22Rv1 (cell line): ENCODE measurements around the gene NEUROD1.

Experiments used
- H3K27ac ChIP-seq: fragments of 450-650 bp; 2 replicates; pipeline ENCODE4 v1.5.1; 2017
- ZFX ChIP-seq: fragments of 450-650 bp; IDR thresholded peaks from 2 replicates; pipeline ENCODE4 v1.6.1; 2017; ENCODE audit warnings: antibody characterized with exemption, borderline replicate concordance
- TF ChIP-seq, protein P1 (sequence below): fragments of 450-650 bp; IDR thresholded peaks from 2 replicates; pipeline ENCODE4 v1.5.1; 2017; ENCODE audit warnings: mild to moderate bottlenecking

The NEUROD1 gene

GRCh38 chr2:181697571-181697970 is 17.3 kb upstream of the NEUROD1 start:
- TF ChIP-seq ZFX = no peak
- TF ChIP-seq, protein P1, sequence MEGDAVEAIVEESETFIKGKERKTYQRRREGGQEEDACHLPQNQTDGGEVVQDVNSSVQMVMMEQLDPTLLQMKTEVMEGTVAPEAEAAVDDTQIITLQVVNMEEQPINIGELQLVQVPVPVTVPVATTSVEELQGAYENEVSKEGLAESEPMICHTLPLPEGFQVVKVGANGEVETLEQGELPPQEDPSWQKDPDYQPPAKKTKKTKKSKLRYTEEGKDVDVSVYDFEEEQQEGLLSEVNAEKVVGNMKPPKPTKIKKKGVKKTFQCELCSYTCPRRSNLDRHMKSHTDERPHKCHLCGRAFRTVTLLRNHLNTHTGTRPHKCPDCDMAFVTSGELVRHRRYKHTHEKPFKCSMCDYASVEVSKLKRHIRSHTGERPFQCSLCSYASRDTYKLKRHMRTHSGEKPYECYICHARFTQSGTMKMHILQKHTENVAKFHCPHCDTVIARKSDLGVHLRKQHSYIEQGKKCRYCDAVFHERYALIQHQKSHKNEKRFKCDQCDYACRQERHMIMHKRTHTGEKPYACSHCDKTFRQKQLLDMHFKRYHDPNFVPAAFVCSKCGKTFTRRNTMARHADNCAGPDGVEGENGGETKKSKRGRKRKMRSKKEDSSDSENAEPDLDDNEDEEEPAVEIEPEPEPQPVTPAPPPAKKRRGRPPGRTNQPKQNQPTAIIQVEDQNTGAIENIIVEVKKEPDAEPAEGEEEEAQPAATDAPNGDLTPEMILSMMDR = no peak

DNA sequence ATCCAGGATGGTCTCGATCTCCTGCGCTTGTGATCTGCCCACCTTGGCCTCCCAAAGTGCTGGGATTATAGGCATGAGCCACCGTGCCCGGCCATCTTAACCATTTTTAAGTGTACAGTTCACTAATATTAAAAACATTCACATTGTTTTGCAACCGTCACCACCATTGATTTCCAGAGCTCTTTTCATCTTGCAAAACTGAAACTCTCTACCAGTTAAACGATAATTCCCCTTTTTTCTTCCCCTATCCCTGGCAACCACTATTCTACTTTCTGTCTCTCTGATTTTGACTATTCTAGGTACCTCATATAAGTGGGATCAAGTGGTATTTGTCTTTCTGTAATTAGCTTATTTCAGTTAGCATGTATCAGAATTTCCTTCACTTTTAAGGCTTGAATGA is 16.8 kb upstream of the NEUROD1 start:
- H3K27ac ChIP-seq = no peak overlapping the region
- TF ChIP-seq ZFX = no peak

More at GRCh38 chr2:181697571-181697970, 17.3 kb upstream of the NEUROD1 start:
- no peak overlapping the region for H3K27ac ChIP-seq

- TF ChIP-seq, protein P1 = no peak
- TF ChIP-seq ZFX = no peak
- H3K27ac ChIP-seq = no peak overlapping the region
Measured at GRCh38 chr2:181694271-181694670, 14.0 kb upstream of the NEUROD1 start.

GRCh38 chr2:181690860-181691259 is 10.5 kb upstream of the NEUROD1 start:
- TF ChIP-seq ZFX = no peak
- TF ChIP-seq, protein P1 = no peak
- no peak overlapping the region for H3K27ac ChIP-seq

GRCh38 chr2:181686576-181687185 is 6.4 kb upstream of the NEUROD1 start:
- no peak for TF ChIP-seq ZFX
- TF ChIP-seq, protein P1 = no peak
- H3K27ac ChIP-seq = no peak overlapping the region

DNA sequence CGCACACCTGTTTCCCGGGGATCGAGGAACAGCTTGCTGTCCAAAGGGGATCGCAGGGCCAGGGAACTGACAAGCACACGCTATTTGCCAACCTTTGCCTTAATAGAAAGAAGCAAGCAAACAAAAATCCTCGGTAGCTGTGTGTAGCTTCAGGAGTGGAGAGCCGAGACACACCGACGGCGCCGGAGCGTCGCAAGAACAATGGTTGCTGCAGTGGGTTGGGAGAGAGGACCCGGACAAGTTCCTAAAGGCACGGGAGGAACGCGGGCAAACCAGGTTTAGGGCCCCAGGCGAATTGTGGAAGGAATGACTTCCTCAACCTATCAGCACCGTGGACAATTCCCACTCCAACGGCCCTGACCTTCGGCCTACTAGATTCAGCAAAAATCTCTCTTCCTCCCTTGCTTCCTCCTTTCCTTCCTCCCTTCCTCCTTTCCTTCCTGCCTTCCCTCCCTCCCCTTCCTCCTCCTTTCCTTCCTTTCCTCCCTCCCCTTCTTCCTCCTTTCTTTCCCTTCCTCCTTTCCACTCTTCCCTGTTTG is 4.9 kb upstream of the NEUROD1 start:
- no peak overlapping the region for H3K27ac ChIP-seq
- TF ChIP-seq, protein P1 = no peak
- no peak for TF ChIP-seq ZFX

DNA sequence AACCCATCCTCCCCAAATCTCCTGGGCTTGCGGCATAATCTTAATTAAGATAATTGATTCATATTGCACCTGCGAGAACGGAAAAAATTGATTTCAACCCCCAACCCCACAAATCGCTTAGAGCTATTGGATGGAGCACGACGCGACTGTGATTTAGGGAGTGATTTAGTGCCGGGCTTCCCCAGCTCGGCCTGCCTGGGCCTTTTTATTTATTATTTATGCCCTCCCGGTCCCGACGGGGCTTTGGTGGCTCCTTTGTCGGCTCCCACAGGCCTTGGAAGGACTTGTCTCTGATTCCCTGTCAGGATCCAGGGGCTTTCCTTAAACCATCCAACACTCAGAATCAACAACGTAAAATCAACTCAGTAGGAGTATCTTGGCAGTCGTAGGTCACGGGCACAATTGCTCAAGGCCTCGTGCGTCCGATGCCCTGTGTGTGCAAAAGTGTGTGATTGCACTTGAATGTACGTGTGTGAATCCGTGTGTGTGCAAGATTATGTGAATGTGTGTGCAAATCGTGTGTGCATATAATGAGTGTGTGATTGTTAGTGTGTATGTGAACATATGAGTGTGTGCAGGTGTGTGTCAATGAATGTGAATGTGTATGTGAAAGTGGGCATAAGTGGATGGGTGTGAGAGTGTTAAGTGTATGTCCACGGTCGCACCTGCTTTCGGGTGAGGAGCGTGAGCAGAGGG is 4.3 kb upstream of the NEUROD1 start:
- H3K27ac ChIP-seq = no peak overlapping the region
- TF ChIP-seq ZFX = no peak
- TF ChIP-seq, protein P1 = no peak
